GM11168 (cell line): ENCODE results near the gene DNAH12.
"Not testable (repeated sequence)": the region's sequence is repeated elsewhere in the genome, so short reads cannot be mapped to it uniquely, and the experiment has no call there.

Experiments
- in situ Hi-C: fragments of 300-500 bp; cut with MboI; formaldehyde crosslinking; loops from one replicate; pipeline ENCODE4 v1.12.0; 2022; ENCODE audit warnings: low sequenced_read_pairs; ENCODE audit not compliant: unreplicated experiment

DNAH12 gene

GRCh38 chr3:57420001-57420400 is 124.1 kb downstream of the DNAH12 start:
- in situ Hi-C loops, result no loop called here

- in situ Hi-C loops, result no loop called here
Measured at GRCh38 chr3:57411715-57412114, 132.4 kb downstream of the DNAH12 start.

- in situ Hi-C loops, result no loop called here
Measured at GRCh38 chr3:57409471-57409870, 134.7 kb downstream of the DNAH12 start.

- in situ Hi-C loops, result no loop called here
Measured at GRCh38 chr3:57402675-57403074, 141.5 kb downstream of the DNAH12 start.

DNA sequence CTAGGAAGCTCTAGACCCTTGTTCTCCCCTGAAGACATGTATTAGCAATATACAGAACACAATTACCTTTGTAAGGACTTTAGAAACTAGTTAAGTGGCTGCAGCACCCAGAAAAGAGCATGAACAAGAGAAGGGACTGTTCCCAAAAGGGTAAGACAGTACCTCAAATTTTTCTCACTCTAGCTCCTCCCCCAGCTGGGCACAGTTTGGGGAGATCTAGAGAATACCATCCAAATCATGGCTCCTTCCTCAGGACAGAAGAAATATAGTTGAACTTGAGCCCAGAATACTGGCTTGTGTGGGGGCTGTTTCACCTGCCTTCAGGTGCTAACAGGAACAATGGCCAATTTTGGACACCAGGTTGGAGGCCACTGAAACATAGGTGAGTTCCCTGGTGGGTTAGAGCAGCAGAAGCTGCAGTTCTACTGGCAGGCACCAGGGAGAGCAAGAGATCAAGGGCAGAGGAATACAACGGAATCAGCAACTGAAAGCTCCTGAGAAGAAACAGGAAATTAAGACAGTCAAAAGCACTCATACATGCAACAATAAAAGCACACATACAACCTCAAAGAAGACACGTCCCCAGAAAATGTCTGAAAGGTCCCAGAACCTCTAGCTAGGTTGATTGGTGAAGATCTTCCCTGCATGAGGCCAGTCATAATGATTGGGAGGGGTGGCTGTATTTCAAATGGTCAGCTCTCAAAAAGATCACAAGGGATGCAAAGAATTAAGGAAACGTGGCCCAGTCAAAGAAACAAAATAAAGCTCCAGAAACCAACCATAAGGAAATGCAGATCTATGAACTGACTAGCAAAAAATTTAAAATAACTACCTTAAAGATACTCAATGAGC is 146.7 kb downstream of the DNAH12 start:
- in situ Hi-C loops, result no loop called here

GRCh38 chr3:57393977-57394376 is 150.2 kb downstream of the DNAH12 start:
- in situ Hi-C loops, result no loop called here

DNA sequence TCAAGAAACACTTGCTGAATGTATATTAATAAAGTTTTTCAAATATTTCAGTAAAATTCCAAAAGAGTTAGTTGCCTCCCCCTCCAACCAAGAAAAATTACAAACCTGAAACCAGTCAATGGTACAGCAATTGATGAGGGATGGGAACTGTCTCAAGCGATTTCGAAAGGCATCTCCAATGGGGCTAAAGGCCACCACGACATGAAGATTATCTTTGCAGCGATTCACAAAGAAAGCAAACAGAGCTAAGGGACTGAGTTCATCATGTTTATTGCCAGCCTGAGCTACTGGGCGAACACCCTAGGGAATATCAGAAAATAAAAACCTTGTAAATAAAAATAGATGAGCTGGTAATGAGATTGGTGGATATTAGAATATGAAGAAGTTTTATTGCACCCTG is 152.4 kb downstream of the DNAH12 start:
- in situ Hi-C loops, result no loop called here

GRCh38 chr3:57389271-57389670 is 154.9 kb downstream of the DNAH12 start:
- in situ Hi-C loops, result loop anchor here (10.0 kb wide), 1 partner anchor 136 kb away; no protein-coding TSS in a partner anchor

DNA sequence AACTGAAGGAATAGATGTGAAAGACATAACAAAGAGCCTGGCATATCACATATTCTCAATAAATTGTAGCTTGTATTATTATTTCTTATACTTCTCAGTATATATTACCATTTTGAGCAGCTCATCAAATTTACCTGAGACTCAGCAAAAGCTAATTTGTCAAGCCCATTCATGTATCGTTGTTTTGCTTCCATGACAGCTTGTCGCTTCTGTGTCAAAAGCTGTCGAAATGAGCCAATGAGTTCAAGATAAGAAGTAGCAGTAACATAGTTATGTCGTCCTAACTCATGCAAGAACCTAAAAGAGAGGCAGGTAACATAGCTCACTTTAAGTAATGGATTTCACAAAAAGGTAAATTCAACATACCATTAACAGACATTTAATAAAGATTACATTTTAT is 157.8 kb downstream of the DNAH12 start:
- in situ Hi-C loops, result loop anchor here (10.0 kb wide), 1 partner anchor 138 kb away; no protein-coding TSS in a partner anchor

- in situ Hi-C loops, result loop anchor here (10.0 kb wide), 1 partner anchor 139 kb away; no protein-coding TSS in a partner anchor
Measured at GRCh38 chr3:57385498-57385897, 158.6 kb downstream of the DNAH12 start.

- in situ Hi-C loops, result loop anchor here (10.0 kb wide), 1 partner anchor 141 kb away; no protein-coding TSS in a partner anchor
Measured at GRCh38 chr3:57383838-57384237, 160.3 kb downstream of the DNAH12 start.

GRCh38 chr3:57383406-57383805 is 160.7 kb downstream of the DNAH12 start:
- in situ Hi-C loops, result loop anchor here (10.0 kb wide), 1 partner anchor 141 kb away; no protein-coding TSS in a partner anchor

DNA sequence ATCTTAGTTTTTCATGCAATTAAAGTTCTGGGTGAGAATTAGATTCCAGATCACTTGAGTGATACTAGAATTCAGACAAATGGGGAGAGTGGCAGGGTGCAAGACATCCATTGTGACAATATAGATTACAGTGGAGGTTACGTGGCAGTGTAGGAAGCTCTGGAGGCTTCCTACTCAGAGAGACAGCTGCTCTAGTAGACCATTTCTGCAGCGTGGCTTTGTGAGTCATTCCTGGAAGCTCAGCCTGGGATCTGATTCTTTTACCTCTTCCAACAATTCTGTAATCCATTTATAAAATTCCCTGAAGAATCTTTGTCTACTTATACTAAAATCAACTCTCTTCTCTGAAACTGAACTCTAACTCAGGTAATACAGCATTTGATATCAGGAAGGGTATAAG is 161.2 kb downstream of the DNAH12 start:
- in situ Hi-C loops, result loop anchor here (10.0 kb wide), 1 partner anchor 142 kb away; no protein-coding TSS in a partner anchor

DNA sequence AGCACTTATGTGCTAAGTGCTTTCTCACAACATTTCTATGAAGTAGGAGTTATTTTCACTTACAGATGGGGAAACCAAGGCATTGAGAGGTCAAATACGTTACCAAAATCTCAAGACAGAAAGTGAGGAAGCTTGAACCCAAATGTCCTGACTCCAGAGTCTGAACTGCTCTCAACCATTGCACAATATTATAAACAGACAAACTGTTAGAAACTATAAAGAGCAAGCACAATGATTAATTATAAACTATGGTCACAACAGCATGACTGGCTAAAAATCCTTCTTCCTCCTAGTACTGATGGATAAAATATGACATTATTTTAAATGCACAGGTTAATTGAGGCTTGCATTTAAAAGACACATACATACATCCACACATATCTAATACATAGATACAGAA is 173.8 kb downstream of the DNAH12 start:
- in situ Hi-C loops, result no loop called here

GRCh38 chr3:57365089-57365488 is 179.1 kb downstream of the DNAH12 start:
- in situ Hi-C loops, result not testable (repeated sequence)

DNA sequence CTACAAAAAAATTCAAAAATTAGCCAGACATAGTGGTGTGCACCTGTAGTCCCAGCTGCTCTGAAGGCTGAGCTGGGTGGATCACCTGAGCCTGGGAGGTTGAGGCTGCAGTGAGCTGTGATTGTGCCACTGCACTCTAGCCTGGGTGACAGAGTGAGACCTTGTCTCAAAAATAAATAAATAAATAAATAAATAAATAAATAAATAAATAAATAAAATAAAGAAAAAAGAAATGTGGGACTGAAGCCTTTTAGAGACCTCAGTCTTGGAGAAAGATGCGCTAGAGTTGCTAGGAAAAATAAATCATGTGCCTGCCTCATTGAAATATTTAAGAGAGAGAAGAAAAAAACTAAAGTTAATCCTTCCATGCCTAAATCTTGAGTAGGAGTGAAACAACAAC is 187.9 kb downstream of the DNAH12 start:
- in situ Hi-C loops, result not testable (repeated sequence)

- in situ Hi-C loops, result no loop called here
Measured at GRCh38 chr3:57354768-57355167, 189.4 kb downstream of the DNAH12 start.

DNA sequence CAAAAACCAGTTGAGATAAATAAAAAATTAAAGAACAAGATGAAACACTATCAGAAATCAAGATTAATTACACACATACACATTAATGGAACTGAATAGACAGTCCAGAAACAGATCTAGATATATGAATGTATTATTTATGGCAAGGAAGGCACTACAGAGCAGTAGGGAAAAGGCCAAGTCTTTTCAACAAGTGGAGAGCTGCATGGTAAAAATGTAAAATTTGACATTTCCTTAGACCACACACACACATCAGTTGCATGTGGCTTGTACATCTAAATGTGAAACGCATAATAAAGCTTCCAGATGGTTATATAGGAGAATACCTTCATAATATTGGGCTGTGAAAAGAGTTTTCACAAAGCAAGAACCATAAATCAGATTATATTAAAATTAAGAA is 193.9 kb downstream of the DNAH12 start:
- in situ Hi-C loops, result no loop called here

DNA sequence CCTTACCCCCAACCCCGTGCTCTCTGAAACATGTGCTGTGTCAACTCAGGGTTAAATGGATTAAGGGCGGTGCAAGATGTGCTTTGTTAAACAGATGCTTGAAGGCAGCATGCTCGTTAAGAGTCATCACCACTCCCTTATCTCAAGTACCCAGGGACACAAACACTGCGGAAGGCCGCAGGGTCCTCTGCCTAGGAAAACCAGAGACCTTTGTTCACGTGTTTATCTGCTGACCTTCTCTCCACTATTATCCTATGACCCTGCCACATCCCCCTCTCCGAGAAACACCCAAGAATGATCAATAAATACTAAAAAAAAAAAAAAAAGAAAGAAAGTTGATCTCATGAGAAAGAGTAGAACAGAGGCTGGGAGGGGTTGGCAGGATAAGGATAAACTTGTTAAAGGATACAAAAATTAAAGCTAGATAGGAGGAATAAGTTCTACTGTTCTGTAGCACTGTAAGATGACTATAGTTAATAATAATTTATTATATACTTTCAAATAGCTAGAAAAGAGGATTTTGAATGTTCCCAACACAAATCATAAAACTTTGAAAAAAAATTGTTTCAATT is 205.0 kb downstream of the DNAH12 start:
- in situ Hi-C loops, result not testable (repeated sequence)

- in situ Hi-C loops, result not testable (repeated sequence)
Measured at GRCh38 chr3:57338272-57339070, 205.7 kb downstream of the DNAH12 start.
